ENCODE data around the gene SCCPDH. TPM values are rescaled to one million over a fixed set of nuclear protein-coding genes. Genes with fewer than 3 reads are reported as not detected.

Gene SCCPDH
- total and polyA plus RNA-seq, 9 donors, result 14.7 to 26.2 (median 23.8) TPM

DNA sequence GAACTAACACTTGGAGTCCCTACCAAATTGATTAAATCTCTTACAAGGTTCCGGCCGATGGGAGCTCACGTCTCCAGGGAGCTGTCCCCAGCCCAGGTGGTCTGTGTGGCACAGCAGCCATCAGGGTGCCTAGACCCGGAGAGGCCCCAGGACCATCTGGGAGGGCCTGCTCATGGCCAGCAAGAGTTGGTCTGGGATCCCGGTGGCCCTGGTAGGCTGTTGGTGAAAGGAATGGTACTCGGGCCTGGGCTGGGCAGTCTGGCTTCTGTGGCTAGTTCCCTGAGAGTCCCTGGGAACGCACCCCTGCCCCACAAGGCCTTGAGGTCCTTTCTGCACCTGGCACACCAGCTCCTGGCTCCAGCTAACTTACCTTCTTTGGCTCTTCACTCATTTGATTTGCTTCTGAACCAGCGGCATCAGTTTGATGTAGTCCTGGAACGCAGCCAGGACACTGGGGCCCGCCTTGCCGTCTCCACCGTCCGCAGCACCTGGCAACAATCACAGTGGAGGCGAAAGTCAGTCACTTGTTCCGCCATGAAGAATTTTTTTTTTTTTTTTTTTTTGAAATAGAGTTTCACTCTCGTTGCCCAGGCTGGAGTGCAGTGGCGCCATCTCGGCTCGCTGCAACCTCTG is 62.5 kb downstream of the SCCPDH start:
- no peaks in the 10 kb centered on the region for H3K27me3 ChIP-seq
- intact Hi-C loops (cut with DNase I), result no loop called here
- no peak for DNase-seq
- 65 to 69% (median 66%) methylated on average over 19 of the region's 19 CpGs for WGBS, 3 donors
- H3K9me3 ChIP-seq, result no peaks in the 10 kb centered on the region
- no peak overlapping the region for H3K27ac ChIP-seq
- peaks cover 11% of the 10 kb centered on the region for H3K4me1 ChIP-seq (ENCODE audit: insufficient read depth)
- TF ChIP-seq EP300 (IDR thresholded peaks at IDR 0.05) (no peak), POLR2A (IDR thresholded peaks at IDR 0.05) (no peak)
- TF ChIP-seq, protein P1, sequence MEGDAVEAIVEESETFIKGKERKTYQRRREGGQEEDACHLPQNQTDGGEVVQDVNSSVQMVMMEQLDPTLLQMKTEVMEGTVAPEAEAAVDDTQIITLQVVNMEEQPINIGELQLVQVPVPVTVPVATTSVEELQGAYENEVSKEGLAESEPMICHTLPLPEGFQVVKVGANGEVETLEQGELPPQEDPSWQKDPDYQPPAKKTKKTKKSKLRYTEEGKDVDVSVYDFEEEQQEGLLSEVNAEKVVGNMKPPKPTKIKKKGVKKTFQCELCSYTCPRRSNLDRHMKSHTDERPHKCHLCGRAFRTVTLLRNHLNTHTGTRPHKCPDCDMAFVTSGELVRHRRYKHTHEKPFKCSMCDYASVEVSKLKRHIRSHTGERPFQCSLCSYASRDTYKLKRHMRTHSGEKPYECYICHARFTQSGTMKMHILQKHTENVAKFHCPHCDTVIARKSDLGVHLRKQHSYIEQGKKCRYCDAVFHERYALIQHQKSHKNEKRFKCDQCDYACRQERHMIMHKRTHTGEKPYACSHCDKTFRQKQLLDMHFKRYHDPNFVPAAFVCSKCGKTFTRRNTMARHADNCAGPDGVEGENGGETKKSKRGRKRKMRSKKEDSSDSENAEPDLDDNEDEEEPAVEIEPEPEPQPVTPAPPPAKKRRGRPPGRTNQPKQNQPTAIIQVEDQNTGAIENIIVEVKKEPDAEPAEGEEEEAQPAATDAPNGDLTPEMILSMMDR (IDR thresholded peaks at IDR 0.05), result no peak
- H3K36me3 ChIP-seq, result no peaks in the 10 kb centered on the region
- H3K4me3 ChIP-seq, result no peak overlapping the region

DNA sequence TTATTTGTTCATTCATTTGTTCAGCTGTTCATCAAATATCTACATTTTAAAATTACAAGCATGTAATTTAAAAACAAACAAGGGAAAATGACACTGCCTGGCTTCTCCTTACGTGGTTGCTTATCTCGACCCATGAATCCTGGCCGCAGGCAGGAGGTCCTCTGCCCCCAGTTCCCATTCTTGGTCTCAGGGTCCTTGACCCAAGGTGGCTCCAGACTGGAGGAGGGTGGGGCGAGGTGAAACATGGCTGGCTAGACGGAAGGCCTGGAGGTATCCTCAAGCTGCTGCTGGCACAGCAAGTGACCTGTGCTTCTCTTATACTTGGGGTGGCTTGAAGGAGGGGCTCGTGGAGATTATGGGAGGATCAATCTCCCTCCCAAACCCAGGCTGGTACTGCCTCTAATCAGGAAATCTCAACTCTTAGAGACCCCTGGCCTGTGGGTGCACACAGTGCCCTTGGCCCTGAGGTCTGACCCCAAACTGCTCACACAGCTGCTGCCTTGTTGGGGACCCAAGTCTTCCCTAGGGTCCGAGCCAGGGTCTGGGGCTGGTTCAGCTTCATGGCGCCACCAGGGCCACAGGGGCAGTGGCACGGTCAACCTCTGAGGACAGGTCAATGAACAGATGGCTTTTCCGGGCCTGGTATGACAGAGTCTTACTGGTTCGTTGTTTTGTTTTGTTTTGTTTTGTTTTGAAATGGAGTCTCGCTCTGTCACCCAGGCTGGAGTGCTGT is 63.7 kb downstream of the SCCPDH start:
- H3K27me3 ChIP-seq, result no peaks in the 10 kb centered on the region
- peaks cover 5% of the 10 kb centered on the region for H3K4me1 ChIP-seq (ENCODE audit: insufficient read depth)
- WGBS, 3 donors, result 68 to 78% (median 78%) methylated on average over 12 of the region's 12 CpGs
- no peaks in the 10 kb centered on the region for H3K9me3 ChIP-seq
- no peak for DNase-seq
- intact Hi-C loops (cut with DNase I), result no loop called here
- no peak overlapping the region for H3K27ac ChIP-seq
- no peak overlapping the region for H3K4me3 ChIP-seq
- TF ChIP-seq, protein P1 (IDR thresholded peaks at IDR 0.05), result no peak
- TF ChIP-seq EP300 (IDR thresholded peaks at IDR 0.05), result no peak
- TF ChIP-seq POLR2A (IDR thresholded peaks at IDR 0.05), result no peak
- no peaks in the 10 kb centered on the region for H3K36me3 ChIP-seq

DNA sequence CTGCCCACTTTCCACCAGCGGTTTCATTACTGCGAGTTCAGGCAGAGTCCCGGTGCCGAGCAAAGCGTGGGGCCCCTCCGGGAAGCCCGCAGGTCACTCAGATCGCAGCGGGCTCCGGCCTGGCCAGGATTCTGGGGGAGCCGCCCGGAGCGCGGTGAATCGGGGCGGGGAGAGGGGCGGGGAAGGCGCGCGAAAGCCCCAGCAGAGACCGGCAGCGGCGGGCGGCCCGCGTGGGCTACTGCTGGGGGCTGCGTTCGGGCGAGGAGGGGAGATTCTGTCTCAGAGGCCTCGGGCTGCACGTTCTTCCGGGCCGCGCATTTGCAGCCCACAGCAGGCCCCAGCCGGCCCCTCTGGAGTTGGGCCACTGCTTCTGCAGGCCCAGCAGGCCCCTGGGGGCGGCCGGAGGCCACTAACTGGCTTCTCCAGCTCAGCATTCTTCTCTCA is 64.7 kb downstream of the SCCPDH start:
- no peaks in the 10 kb centered on the region for H3K36me3 ChIP-seq
- peaks cover 5% of the 10 kb centered on the region for H3K4me1 ChIP-seq (ENCODE audit: insufficient read depth)
- 2 to 6% (median 4%) methylated on average over 9 to 37 of the region's 37 CpGs for WGBS, 3 donors
- no peaks in the 10 kb centered on the region for H3K27me3 ChIP-seq
- intact Hi-C loops (cut with DNase I), result no loop called here
- H3K27ac ChIP-seq, result no peak overlapping the region
- H3K9me3 ChIP-seq, result no peaks in the 10 kb centered on the region
- DNase-seq, result peak in 2 of 5 donors; percentile 48 to 57
- TF ChIP-seq, protein P1 (IDR thresholded peaks at IDR 0.05), result no peak
- TF ChIP-seq EP300 (IDR thresholded peaks at IDR 0.05) (no peak), POLR2A (IDR thresholded peaks at IDR 0.05) (no peak)
- peak overlapping the region; percentile 28 for H3K4me3 ChIP-seq

DNA sequence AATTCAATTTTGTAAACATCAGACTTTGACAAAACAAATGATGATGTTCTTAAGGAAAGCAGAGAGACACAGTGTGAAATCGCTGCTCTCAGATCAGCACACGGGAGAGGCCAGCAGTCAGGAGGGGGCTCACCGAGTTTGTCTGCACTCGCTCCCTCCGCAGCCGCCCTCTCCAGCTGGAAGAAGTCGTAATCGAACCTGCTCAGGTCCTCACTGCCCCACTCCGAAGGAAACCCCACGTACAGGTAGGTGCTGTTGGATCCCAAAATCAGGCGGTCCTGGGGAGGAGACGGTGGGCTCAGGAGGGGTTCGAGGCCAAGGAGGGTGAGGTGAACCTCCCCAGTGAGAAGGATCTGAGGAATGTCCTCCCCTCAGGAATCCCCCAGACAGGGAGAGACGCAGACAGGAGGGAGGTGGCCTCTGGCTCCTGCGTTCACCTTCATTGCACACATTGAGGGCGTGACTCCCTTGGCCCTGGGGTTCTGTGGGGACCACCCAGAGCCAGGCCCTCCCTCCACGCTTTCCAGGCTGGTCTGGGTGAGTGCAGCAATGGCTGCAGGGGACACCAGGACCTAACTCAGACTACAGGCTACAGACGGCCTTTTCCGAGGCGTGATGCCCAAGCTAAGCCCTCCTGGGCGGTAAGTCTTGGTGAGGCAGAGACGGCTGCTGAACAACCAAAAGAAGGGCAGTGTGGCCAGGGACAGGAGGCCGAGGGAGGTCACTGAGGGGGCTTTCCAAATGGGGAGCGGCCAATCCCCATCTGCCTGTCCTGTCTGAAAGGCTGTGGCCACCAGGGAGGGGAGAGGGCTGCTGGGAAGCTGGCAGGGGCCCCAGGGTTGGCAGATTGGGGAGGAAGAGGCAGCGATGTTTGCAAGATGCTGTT is 65.5 kb downstream of the SCCPDH start:
- intact Hi-C loops (cut with DNase I), result no loop called here
- no peak overlapping the region for H3K4me3 ChIP-seq

More for the DNA sequence above, 65.5 kb downstream of the SCCPDH start:
- 54 to 76% (median 67%) methylated on average over 25 of the region's 25 CpGs for WGBS, 3 donors
- no peak overlapping the region for H3K27ac ChIP-seq
- H3K27me3 ChIP-seq, result no peaks in the 10 kb centered on the region
- no peaks in the 10 kb centered on the region for H3K9me3 ChIP-seq
- no peak for DNase-seq
- TF ChIP-seq, protein P1 (IDR thresholded peaks at IDR 0.05), result no peak
- TF ChIP-seq EP300 (IDR thresholded peaks at IDR 0.05) (no peak), POLR2A (IDR thresholded peaks at IDR 0.05) (no peak)
- H3K4me1 ChIP-seq (ENCODE audit: insufficient read depth), result peaks cover 5% of the 10 kb centered on the region
- H3K36me3 ChIP-seq, result no peaks in the 10 kb centered on the region

Data from ovary (tissue), 9 donors.